SK-MEL-5 (cell line): Measurements from ENCODE around the gene EIF3L. TPM values are rescaled to one million over a fixed set of nuclear protein-coding genes. Genes with fewer than 3 reads are reported as not detected.
A peak's percentile ranks its signal among the peaks of the same experiment; 100 is the strongest.
"Not testable (repeated sequence)": the region's sequence is repeated elsewhere in the genome, so short reads cannot be mapped to it uniquely, and the experiment has no call there.

Source experiments
- DNase-seq: peaks from one replicate; pipeline ENCODE4 v3.0.0-alpha.2; 2016; ENCODE audit warnings: low read depth, low spot score
- in situ Hi-C: cut with HindIII; loops from 2 replicates; pipeline ENCODE4 v1.10.0; 2016; ENCODE audit warnings: low sequenced_read_pairs, high pct_unique_total_duplicates, low pct_unique_long_range_greater_than_20kb
- polyA plus RNA-seq, 2 experiments: library from polyadenylated mRNA; depleted of rRNA; stranded (reverse); fragments of >200 nt; gene quantifications; 2 replicates each; pipeline ENCODE4 v1.2.3, GENCODE V29; 2015
- total RNA-seq: library from RNA; depleted of rRNA; stranded (reverse); fragments of >200 nt; shearing (Covaris generic); gene quantifications from 2 replicates; pipeline ENCODE4 v1.2.3, GENCODE V29; 2014; rRNA removed

EIF3L gene
- total RNA-seq = 664 and 804 TPM in 2 replicates
- polyA plus RNA-seq (2015; cell fraction: cytosol; rRNA removed) = 479 and 555 TPM in 2 replicates
- 236 and 246 TPM in 2 replicates for polyA plus RNA-seq (2015; cell fraction: nucleus; rRNA removed)

- in situ Hi-C loops = no loop called here
- peak; percentile 93 for DNase-seq
Measured at GRCh38 chr22:37849089-37849751, at the start of gene EIF3L. Gene EIF3L, plus strand, starts transcription at chr22:37849419. Its CDS starts 31 bp downstream, at chr22:37849450.

GRCh38 chr22:37799979-37800378 is 49.2 kb upstream of the EIF3L start:
- in situ Hi-C loops, DNase-seq: not testable (repeated sequence)

GRCh38 chr22:37801946-37802309 is 47.3 kb upstream of the EIF3L start:
- DNase-seq = no peak
- in situ Hi-C loops = no loop called here

GRCh38 chr22:37802310-37803194 is 46.7 kb upstream of the EIF3L start:
- in situ Hi-C loops = no loop called here
- DNase-seq = peak; percentile 50

GRCh38 chr22:37803195-37803638 is 46.0 kb upstream of the EIF3L start:
- in situ Hi-C loops = no loop called here
- DNase-seq = no peak

DNA sequence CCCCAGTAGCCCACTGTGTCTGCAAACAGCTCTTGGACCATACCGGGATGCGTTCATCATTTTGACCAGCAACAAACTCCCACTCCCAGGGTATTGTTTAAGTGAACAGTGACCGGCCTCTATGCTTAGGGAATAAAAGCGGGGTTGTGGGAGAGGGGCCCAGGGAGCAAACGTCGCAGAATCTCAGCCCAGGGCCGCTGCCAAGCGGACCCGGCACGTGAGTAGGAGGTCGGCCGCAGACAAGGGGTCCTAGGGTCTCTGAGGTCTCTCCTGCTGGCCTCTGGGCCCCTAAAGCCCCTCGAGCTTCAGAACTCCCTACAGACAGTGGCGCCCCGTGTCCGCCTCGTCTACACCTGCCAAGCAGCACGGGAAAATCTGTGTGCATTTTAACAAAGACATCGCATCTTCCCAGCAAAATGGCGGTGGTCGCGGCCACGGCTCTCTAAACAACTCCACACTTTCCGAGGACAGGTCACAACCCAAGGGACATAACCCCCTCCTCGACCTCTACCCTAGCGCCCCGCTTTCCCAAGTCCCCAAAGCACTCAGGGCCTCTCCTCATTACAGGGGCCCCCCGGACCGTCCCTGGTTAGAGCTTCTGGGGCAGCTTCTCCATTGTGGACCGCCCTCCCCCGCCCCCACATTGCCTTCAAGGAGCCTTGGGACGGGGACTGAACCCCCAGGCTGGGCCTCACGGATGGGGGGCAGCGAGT is 45.4 kb upstream of the EIF3L start:
- no peak for DNase-seq
- in situ Hi-C loops = no loop called here

- in situ Hi-C loops = no loop called here
- no peak for DNase-seq
Measured at GRCh38 chr22:37804352-37804880, 44.8 kb upstream of the EIF3L start.

- in situ Hi-C loops = no loop called here
- DNase-seq = peak; percentile 90
Measured at GRCh38 chr22:37804881-37805809, 44.1 kb upstream of the EIF3L start.

GRCh38 chr22:37805810-37806277 is 43.4 kb upstream of the EIF3L start:
- in situ Hi-C loops = no loop called here
- no peak for DNase-seq

GRCh38 chr22:37806409-37807333 is 42.5 kb upstream of the EIF3L start:
- in situ Hi-C loops = no loop called here

GRCh38 chr22:37807410-37808293 is 41.6 kb upstream of the EIF3L start, which contains the start of gene GCAT:
Gene GCAT, plus strand, starts transcription at chr22:37807934. Its CDS starts 34 bp downstream, at chr22:37807968.
- DNase-seq = peak; percentile 96
- in situ Hi-C loops = no loop called here

More at GRCh38 chr22:37806409-37807333, 42.5 kb upstream of the EIF3L start:
- DNase-seq = peak; percentile 39

DNA sequence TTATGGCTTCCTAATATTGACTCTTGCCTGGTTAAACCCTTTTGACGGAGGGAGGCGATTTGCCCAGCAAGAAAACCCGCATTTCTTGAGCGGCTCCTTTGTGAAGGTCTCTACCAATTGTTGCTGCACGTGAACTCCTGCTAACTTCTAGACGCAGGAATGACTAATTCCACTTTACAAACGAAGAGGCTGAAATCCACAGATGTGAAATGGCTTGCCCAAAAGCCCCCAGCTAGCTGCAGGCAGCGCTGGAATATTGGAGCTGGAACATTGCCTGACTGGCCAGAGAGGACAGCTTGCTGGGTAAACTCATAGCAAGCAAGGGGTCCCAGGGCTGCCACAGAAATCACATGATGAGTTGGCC is 40.9 kb upstream of the EIF3L start:
- in situ Hi-C loops = no loop called here
- DNase-seq = no peak

DNA sequence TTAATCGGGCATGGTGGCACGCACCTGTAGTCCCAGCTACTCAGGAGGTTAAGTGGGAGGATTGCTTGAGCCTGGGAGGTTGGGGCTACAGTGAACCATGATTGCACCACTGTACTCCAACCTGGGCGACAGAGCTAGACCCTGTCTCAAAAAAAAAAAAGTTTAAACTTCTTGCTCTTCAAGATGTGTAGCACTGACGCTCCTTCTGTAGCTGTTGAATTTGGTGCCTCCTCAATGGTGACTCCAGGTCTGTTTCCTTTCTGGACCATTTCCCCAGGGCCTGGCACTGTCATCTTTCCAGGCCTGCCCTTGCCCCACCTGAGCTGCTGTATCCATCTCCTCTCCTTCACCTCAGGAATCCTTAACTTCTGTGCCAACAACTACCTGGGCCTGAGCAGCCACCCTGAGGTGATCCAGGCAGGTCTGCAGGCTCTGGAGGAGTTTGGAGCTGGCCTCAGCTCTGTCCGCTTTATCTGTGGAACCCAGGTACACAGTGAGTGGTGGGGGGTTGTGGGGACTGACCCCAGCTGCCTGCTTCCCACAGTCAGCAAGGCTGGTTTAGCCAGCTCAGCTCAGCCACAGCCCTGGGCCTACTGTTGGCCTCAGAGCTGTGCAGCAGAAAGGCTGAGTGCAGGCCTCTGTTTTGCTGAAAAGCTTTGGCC is 39.4 kb upstream of the EIF3L start:
- in situ Hi-C loops = no loop called here
- no peak for DNase-seq

GRCh38 chr22:37811867-37812266 is 37.4 kb upstream of the EIF3L start:
- no peak for DNase-seq
- in situ Hi-C loops = no loop called here
